Suprapubic skin (tissue), 3 donors: Measurements from ENCODE around the gene MAP3K13.

Experiments
- POLR2A ChIP-seq, 2 donors: fragments of 450-650 bp; IDR thresholded peaks; one replicate each; pipeline ENCODE4 v1.6.1; 2017; ENCODE audit warnings: antibody characterized with exemption in 2 of 2, mild to moderate bottlenecking in 2 of 2, moderate library complexity in 2 of 2
- TF ChIP-seq, protein P1 (sequence below), 2 donors: fragments of 200-600 bp in 1 of 2; fragments of 450-650 bp in 1 of 2; sonication (generic) in 1 of 2; IDR thresholded peaks; one replicate each; pipeline ENCODE4 v1.5.1; 2016 to 2019; ENCODE audit warnings: antibody characterized with exemption in 2 of 2, mild to moderate bottlenecking in 1 of 2, moderate library complexity in 1 of 2

DNA sequence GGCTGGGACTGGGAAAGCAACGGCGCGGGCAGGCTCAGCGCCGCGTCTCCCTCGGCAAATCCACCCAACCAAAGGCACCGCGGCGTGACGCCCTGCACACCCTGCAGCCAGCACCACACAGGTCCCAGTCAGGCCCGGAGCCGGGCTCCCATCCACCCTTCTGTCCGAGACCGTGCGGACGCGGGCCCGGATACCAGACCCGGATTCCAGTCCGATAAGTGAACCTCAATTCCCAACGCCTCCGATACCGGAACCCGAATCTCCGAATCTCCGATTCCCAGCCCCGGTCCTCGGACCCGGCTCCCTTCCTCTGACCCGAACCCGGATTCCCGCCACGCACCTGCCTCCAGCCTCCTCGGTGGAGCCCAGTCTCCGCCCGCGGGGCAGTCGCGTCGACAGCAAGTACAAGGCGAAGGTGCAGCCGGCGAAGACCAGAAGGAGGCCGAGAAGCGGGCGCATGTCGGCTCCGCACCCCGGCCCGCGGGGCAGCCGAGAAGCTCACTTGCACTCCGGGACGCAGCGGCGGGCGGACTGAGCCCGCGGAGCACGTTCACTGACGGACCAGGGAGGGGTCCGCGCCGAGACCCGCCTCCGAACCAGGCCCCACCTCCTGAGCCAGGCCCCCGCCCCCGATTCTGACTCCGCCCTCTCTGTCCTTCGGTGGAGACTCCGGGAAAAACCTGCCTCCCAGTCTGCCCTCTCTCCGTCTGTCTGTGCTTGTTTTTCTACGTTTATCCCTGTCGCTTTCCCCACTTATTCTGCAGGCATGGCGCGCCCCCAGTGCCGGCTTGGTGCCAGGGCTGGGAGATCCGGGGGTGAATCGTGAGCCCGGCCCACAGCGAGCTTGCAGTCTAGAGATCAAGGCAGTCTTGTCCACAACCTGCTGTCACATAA, 135.8 kb downstream of the MAP3K13 start, which contains the start of gene TMEM41A:
- TF ChIP-seq, protein P1, sequence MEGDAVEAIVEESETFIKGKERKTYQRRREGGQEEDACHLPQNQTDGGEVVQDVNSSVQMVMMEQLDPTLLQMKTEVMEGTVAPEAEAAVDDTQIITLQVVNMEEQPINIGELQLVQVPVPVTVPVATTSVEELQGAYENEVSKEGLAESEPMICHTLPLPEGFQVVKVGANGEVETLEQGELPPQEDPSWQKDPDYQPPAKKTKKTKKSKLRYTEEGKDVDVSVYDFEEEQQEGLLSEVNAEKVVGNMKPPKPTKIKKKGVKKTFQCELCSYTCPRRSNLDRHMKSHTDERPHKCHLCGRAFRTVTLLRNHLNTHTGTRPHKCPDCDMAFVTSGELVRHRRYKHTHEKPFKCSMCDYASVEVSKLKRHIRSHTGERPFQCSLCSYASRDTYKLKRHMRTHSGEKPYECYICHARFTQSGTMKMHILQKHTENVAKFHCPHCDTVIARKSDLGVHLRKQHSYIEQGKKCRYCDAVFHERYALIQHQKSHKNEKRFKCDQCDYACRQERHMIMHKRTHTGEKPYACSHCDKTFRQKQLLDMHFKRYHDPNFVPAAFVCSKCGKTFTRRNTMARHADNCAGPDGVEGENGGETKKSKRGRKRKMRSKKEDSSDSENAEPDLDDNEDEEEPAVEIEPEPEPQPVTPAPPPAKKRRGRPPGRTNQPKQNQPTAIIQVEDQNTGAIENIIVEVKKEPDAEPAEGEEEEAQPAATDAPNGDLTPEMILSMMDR (IDR thresholded peaks at IDR 0.05) = no peak
- peak in 1 of 2 donors; percentile 58 for TF ChIP-seq POLR2A (IDR thresholded peaks at IDR 0.05)
